Gastroesophageal sphincter (tissue), 3 donors: ENCODE measurements around the gene PEX3.

Experiments used
- EP300 ChIP-seq: sonication (generic); formaldehyde crosslinking; IDR thresholded peaks from one replicate; pipeline ENCODE4 v1.6.1; 2017; ENCODE audit warnings: antibody characterized with exemption, mild to moderate bottlenecking
- POLR2AphosphoS5 ChIP-seq: sonication (generic); formaldehyde crosslinking; IDR thresholded peaks from one replicate; pipeline ENCODE4 v1.6.1; 2017; ENCODE audit warnings: antibody characterized with exemption
- TF ChIP-seq, protein P1 (sequence below), 4 experiments: fragments of 200-600 bp in 2 of 4; fragments of 450-650 bp in 2 of 4; sonication (generic) in 1 of 4; IDR thresholded peaks; one replicate each; pipeline ENCODE4 v1.5.1; 2017 to 2019; ENCODE audit warnings: antibody characterized with exemption in 4 of 4, mild to moderate bottlenecking in 2 of 4, moderate library complexity in 2 of 4

GRCh38 chr6:143516690-143517446 lies 66.3 kb downstream of the PEX3 start:
- no peak for TF ChIP-seq POLR2AphosphoS5
- TF ChIP-seq, protein P1, sequence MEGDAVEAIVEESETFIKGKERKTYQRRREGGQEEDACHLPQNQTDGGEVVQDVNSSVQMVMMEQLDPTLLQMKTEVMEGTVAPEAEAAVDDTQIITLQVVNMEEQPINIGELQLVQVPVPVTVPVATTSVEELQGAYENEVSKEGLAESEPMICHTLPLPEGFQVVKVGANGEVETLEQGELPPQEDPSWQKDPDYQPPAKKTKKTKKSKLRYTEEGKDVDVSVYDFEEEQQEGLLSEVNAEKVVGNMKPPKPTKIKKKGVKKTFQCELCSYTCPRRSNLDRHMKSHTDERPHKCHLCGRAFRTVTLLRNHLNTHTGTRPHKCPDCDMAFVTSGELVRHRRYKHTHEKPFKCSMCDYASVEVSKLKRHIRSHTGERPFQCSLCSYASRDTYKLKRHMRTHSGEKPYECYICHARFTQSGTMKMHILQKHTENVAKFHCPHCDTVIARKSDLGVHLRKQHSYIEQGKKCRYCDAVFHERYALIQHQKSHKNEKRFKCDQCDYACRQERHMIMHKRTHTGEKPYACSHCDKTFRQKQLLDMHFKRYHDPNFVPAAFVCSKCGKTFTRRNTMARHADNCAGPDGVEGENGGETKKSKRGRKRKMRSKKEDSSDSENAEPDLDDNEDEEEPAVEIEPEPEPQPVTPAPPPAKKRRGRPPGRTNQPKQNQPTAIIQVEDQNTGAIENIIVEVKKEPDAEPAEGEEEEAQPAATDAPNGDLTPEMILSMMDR (IDR thresholded peaks at IDR 0.05), result no peak
- no peak for TF ChIP-seq EP300
